Measurements from ENCODE around the gene SERF2.

- TF ChIP-seq ATF7 (IDR thresholded peaks at IDR 0.05; ENCODE audit: low read depth): no peak; the same call in none of the 2 replicates
- TF ChIP-seq POLR2AphosphoS5 (IDR thresholded peaks at IDR 0.05; ENCODE audit: low read length): no peak; the same call in 1 of the 2 replicates
Observed at GRCh38 chr15:43776101-43776717, 15.9 kb upstream of the SERF2 start.
